Upper lobe of left lung (tissue), 4 donors: ENCODE results near the gene RNF224.

Experiments
- CTCF ChIP-seq, 6 experiments: fragments of 450-650 bp in 4 of 6; fragments of 200-600 bp in 2 of 6; sonication (generic) in 2 of 6; IDR thresholded peaks; one replicate each; pipeline ENCODE4 v1.5.1; 2016 to 2019; ENCODE audit warnings: antibody characterized with exemption in 6 of 6
- POLR2A ChIP-seq, 4 donors: fragments of 450-650 bp; IDR thresholded peaks; one replicate each; pipeline ENCODE4 v1.5.1; 2016 to 2017; ENCODE audit warnings: antibody characterized with exemption in 4 of 4, mild to moderate bottlenecking in 2 of 4
- POLR2AphosphoS5 ChIP-seq, 2 donors: sonication (generic); formaldehyde crosslinking; IDR thresholded peaks; one replicate each; pipeline ENCODE4 v1.5.1; 2017; ENCODE audit warnings: antibody characterized with exemption in 2 of 2

DNA sequence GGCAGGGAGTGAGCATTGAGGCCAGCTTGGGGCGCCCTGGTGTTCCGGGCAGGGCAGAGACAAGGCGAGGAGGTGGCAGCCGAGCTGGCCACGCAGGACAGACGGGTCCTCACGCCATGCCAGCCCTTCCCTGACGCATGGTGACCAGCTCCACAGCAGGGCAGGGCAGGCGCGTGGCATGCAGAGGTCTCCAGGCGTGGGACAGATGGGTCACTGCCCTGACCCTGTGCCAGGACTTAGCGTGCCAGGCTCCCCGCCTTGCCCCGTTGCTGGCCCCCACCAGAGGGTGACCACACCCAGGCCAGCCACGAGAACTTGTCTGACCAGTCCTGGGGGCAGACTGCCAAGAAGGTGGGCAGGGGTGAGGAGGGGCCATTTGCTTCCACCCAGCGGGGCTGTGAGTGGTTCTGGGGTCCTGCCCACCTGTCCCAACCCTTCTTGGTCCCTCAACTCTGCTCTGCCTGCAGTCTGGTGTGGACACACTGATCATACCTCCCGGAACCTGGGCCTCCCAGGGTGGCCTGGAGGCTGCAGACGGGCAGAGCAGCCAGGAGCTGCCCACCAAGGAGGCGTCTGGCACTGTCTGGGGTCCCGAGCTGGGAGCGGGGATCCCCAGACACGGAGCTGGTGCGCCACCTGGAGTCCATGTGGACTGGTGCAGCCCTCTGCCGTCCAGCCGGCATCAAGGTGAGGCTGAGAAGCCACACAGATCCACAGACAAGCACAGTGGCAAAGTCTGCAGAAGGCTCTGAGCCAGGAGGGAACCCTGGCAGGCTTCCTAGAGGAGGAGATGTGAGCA lies at the start of gene RNF224:
- TF ChIP-seq POLR2A (IDR thresholded peaks at IDR 0.05) (peak in 1 of 4 donors; percentile 57), CTCF (IDR thresholded peaks at IDR 0.05) (peak; percentile 91 to 98 (median 96)), POLR2AphosphoS5 (IDR thresholded peaks at IDR 0.05) (peak; percentile 52 to 61)
